ENCODE results near the gene GPR153. TPM values are rescaled to one million over a fixed set of nuclear protein-coding genes. Genes with fewer than 3 reads are reported as not detected.

Gene GPR153
- total and polyA plus RNA-seq, 4 donors: 0.37 to 5.9 (median 2.7) TPM

DNA sequence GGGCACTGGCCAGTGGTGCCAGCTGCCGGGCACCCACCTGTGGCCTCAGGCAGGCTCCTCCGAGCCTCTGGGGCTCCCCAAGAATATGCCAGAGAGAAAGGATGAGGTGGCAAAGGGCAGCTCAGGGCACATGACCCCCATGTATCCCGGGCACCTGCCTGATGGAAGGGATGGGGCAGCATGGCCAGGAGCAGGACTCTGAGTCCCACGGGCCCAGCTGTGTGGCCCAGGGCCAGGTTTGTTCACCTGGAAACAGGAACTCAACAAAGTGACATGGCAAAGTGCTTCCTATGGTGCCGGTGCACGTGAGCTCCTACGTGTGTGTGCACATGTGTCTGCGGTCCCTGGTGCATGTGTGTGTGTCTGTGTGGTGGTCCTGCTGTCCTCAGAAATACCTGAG is 9.5 kb upstream of the GPR153 start:
- no peak overlapping the region for H3K4me3 ChIP-seq (ENCODE audit: low read depth in 1 of 3, low read length in 3 of 3)
- H3K9ac ChIP-seq (ENCODE audit: low read depth in 1 of 2, low read length in 2 of 2): no peak overlapping the region
- no peaks in the 10 kb centered on the region for H3K4me1 ChIP-seq (ENCODE audit: control insufficient read depth in 4 of 4, insufficient read depth in 4 of 4, low read length in 3 of 4)
- no peaks in the 10 kb centered on the region for H3K9me3 ChIP-seq (ENCODE audit: control insufficient read depth in 4 of 4, low read length in 3 of 4)
- DNase-seq (ENCODE audit: low spot score): no peak
- 82% methylated on average over 8 of the region's 8 CpGs for WGBS
- H3K36me3 ChIP-seq (ENCODE audit: control insufficient read depth in 4 of 4, insufficient read depth in 3 of 4, low read depth in 1 of 4, low read length in 3 of 4): no peaks in the 10 kb centered on the region
- TF ChIP-seq, protein P1, sequence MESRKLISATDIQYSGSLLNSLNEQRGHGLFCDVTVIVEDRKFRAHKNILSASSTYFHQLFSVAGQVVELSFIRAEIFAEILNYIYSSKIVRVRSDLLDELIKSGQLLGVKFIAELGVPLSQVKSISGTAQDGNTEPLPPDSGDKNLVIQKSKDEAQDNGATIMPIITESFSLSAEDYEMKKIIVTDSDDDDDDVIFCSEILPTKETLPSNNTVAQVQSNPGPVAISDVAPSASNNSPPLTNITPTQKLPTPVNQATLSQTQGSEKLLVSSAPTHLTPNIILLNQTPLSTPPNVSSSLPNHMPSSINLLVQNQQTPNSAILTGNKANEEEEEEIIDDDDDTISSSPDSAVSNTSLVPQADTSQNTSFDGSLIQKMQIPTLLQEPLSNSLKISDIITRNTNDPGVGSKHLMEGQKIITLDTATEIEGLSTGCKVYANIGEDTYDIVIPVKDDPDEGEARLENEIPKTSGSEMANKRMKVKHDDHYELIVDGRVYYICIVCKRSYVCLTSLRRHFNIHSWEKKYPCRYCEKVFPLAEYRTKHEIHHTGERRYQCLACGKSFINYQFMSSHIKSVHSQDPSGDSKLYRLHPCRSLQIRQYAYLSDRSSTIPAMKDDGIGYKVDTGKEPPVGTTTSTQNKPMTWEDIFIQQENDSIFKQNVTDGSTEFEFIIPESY (IDR thresholded peaks at IDR 0.05): no peak
- no peak for TF ChIP-seq RXRA (IDR thresholded peaks at IDR 0.05)
- TF ChIP-seq JUND (IDR thresholded peaks at IDR 0.05): no peak
- no peak for TF ChIP-seq EGR1 (IDR thresholded peaks at IDR 0.05; ENCODE audit: low read depth in 2 of 2)
- H3K27me3 ChIP-seq (ENCODE audit: control insufficient read depth in 4 of 4, insufficient read depth in 4 of 4, low read length in 3 of 4): no peaks in the 10 kb centered on the region
- no peak overlapping the region for H3K27ac ChIP-seq (ENCODE audit: low read depth in 1 of 2, low read length in 2 of 2)

DNA sequence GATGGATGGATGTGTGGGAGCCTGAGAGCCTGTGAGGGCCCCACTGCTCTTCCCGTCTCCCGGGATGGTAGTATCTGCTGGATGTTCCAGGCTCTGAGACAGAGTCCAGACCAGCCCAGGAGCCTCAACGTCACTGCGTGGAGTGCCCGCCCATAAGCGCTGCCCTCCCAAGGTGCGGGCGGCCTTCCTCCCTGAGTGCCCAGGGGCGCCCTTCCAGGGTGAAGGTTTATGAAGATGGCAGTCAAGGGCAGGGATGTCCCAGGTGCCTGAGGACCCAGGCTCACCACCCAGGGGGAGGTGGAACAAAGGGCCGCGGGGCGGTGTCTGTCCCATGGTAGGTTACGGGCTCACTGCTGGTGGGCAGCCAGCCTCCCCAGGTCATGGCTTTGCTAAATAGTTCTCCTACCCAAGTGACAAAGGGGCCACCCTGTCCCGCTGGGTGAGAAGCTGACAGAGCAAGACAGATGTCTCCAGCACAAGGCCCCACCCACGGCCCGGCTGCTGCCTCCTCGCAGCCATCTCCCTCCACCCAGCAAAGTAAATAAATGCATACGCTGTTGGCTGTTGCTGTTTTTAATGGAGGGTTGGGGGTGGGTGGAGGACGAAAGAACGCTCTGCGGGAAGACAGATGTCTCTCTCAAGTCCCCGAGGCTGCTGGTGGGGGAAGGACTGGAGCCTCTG is 9.0 kb upstream of the GPR153 start:
- Histone ChIP-seq H3K4me3 (ENCODE audit: low read depth in 1 of 3, low read length in 3 of 3) (no peak overlapping the region), H3K9ac (ENCODE audit: low read depth in 1 of 2, low read length in 2 of 2) (no peak overlapping the region), H3K36me3 (ENCODE audit: control insufficient read depth in 4 of 4, insufficient read depth in 3 of 4, low read depth in 1 of 4, low read length in 3 of 4) (no peaks in the 10 kb centered on the region), H3K27ac (ENCODE audit: low read depth in 1 of 2, low read length in 2 of 2) (no peak overlapping the region), H3K4me1 (ENCODE audit: control insufficient read depth in 4 of 4, insufficient read depth in 4 of 4, low read length in 3 of 4) (no peaks in the 10 kb centered on the region), H3K27me3 (ENCODE audit: control insufficient read depth in 4 of 4, insufficient read depth in 4 of 4, low read length in 3 of 4) (no peaks in the 10 kb centered on the region), H3K9me3 (ENCODE audit: control insufficient read depth in 4 of 4, low read length in 3 of 4) (no peaks in the 10 kb centered on the region)
- DNase-seq (ENCODE audit: low spot score): no peak
- 81% methylated on average over 22 of the region's 22 CpGs for WGBS
- TF ChIP-seq, protein P2, sequence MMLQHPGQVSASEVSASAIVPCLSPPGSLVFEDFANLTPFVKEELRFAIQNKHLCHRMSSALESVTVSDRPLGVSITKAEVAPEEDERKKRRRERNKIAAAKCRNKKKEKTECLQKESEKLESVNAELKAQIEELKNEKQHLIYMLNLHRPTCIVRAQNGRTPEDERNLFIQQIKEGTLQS (IDR thresholded peaks at IDR 0.05): no peak
- TF ChIP-seq FOXA1 (IDR thresholded peaks at IDR 0.05) (no peak), SP1 (IDR thresholded peaks at IDR 0.05) (no peak), YY1 (IDR thresholded peaks at IDR 0.05) (no peak), HNF4G (IDR thresholded peaks at IDR 0.05) (no peak), NR2F2 (IDR thresholded peaks at IDR 0.05) (no peak), RAD21 (IDR thresholded peaks at IDR 0.05) (no peak), GABPA (IDR thresholded peaks at IDR 0.05 in 1 of 2, conservative IDR thresholded peaks at IDR 0.05 in 1 of 2) (no peak)
- TF ChIP-seq, protein P3, sequence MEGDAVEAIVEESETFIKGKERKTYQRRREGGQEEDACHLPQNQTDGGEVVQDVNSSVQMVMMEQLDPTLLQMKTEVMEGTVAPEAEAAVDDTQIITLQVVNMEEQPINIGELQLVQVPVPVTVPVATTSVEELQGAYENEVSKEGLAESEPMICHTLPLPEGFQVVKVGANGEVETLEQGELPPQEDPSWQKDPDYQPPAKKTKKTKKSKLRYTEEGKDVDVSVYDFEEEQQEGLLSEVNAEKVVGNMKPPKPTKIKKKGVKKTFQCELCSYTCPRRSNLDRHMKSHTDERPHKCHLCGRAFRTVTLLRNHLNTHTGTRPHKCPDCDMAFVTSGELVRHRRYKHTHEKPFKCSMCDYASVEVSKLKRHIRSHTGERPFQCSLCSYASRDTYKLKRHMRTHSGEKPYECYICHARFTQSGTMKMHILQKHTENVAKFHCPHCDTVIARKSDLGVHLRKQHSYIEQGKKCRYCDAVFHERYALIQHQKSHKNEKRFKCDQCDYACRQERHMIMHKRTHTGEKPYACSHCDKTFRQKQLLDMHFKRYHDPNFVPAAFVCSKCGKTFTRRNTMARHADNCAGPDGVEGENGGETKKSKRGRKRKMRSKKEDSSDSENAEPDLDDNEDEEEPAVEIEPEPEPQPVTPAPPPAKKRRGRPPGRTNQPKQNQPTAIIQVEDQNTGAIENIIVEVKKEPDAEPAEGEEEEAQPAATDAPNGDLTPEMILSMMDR (IDR thresholded peaks at IDR 0.05; ENCODE audit: low read depth, low read length, missing input control): no peak
- TF ChIP-seq, protein P4, sequence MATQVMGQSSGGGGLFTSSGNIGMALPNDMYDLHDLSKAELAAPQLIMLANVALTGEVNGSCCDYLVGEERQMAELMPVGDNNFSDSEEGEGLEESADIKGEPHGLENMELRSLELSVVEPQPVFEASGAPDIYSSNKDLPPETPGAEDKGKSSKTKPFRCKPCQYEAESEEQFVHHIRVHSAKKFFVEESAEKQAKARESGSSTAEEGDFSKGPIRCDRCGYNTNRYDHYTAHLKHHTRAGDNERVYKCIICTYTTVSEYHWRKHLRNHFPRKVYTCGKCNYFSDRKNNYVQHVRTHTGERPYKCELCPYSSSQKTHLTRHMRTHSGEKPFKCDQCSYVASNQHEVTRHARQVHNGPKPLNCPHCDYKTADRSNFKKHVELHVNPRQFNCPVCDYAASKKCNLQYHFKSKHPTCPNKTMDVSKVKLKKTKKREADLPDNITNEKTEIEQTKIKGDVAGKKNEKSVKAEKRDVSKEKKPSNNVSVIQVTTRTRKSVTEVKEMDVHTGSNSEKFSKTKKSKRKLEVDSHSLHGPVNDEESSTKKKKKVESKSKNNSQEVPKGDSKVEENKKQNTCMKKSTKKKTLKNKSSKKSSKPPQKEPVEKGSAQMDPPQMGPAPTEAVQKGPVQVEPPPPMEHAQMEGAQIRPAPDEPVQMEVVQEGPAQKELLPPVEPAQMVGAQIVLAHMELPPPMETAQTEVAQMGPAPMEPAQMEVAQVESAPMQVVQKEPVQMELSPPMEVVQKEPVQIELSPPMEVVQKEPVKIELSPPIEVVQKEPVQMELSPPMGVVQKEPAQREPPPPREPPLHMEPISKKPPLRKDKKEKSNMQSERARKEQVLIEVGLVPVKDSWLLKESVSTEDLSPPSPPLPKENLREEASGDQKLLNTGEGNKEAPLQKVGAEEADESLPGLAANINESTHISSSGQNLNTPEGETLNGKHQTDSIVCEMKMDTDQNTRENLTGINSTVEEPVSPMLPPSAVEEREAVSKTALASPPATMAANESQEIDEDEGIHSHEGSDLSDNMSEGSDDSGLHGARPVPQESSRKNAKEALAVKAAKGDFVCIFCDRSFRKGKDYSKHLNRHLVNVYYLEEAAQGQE (IDR thresholded peaks at IDR 0.05): no peak
- TF ChIP-seq, protein P5, sequence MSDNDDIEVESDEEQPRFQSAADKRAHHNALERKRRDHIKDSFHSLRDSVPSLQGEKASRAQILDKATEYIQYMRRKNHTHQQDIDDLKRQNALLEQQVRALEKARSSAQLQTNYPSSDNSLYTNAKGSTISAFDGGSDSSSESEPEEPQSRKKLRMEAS (IDR thresholded peaks at IDR 0.05): no peak

Measured in liver (tissue), 9 donors.